ENCODE measurements around the gene MEX3D.

- TF ChIP-seq CTCF (IDR thresholded peaks at IDR 0.05), result no peak
- no peak for TF ChIP-seq POLR2A (IDR thresholded peaks at IDR 0.05)
Measured at GRCh38 chr19:1613146-1613545, 45.0 kb upstream of the MEX3D start.
